Lower lobe of right lung (tissue), 2 donors: Measurements from ENCODE around the gene TMPRSS11F. TPM values are rescaled to one million over a fixed set of nuclear protein-coding genes. Genes with fewer than 3 reads are reported as not detected.

Source experiments
- ATAC-seq, 2 donors: fragments of 200-7000 bp; cut with Tn5 transposase; one replicate each; pipeline ENCODE4 v1.9.1; 2020 to 2022; ENCODE audit warnings: mild to moderate bottlenecking in 2 of 2, moderate library complexity in 2 of 2
- DNase-seq: peaks from one replicate; pipeline ENCODE4 v3.0.0-alpha.2; 2020
- H3K27ac ChIP-seq: fragments of 200-600 bp; one replicate; pipeline ENCODE4 v1.8.0; 2022
- H3K27me3 ChIP-seq: fragments of 200-600 bp; one replicate; pipeline ENCODE4 v1.8.0; 2022; ENCODE audit warnings: low read depth
- H3K36me3 ChIP-seq: fragments of 200-600 bp; one replicate; pipeline ENCODE4 v1.8.0; 2022; ENCODE audit warnings: mild to moderate bottlenecking
- H3K4me1 ChIP-seq: fragments of 200-600 bp; one replicate; pipeline ENCODE4 v1.8.0; 2022
- H3K4me3 ChIP-seq: fragments of 200-600 bp; one replicate; pipeline ENCODE4 v1.8.0; 2022; ENCODE audit warnings: mild to moderate bottlenecking
- H3K9me3 ChIP-seq: fragments of 200-600 bp; one replicate; pipeline ENCODE4 v1.8.0; 2022
- intact Hi-C: fragments of 100-400 bp; cut with DNase I; formaldehyde crosslinking; loops from one replicate; pipeline ENCODE4 v1.11.0; 2022
- total RNA-seq: library from RNA; stranded (reverse); fragmentation: NEBNext Ultra II Directional; extraction: Animal tissue kit (Norgen Biotek cat#: 25700); gene quantifications from one replicate; pipeline ENCODE4 v1.2.1, GENCODE V29; 2021
- TF ChIP-seq, protein P1 (sequence below): fragments of 200-600 bp; IDR thresholded peaks from one replicate; pipeline ENCODE4 v1.8.0; 2022; ENCODE audit warnings: antibody characterized with exemption, mild to moderate bottlenecking
- donor health status: DM: no; HTN: yes; CAD: no; lungs with severe emphysema.

TMPRSS11F gene
- total RNA-seq, 1 donor from 2014 or later = not detected

GRCh38 chr4:68167706-68168105, 38.0 kb upstream of the TMPRSS11F start:
- DNase-seq = no peak
- Histone ChIP-seq H3K4me1 (no peaks in the 10 kb centered on the region), H3K36me3 (no peaks in the 10 kb centered on the region), H3K9me3 (no peaks in the 10 kb centered on the region), H3K4me3 (no peak overlapping the region), H3K27me3 (no peaks in the 10 kb centered on the region), H3K27ac (no peak overlapping the region)
- TF ChIP-seq, protein P1, sequence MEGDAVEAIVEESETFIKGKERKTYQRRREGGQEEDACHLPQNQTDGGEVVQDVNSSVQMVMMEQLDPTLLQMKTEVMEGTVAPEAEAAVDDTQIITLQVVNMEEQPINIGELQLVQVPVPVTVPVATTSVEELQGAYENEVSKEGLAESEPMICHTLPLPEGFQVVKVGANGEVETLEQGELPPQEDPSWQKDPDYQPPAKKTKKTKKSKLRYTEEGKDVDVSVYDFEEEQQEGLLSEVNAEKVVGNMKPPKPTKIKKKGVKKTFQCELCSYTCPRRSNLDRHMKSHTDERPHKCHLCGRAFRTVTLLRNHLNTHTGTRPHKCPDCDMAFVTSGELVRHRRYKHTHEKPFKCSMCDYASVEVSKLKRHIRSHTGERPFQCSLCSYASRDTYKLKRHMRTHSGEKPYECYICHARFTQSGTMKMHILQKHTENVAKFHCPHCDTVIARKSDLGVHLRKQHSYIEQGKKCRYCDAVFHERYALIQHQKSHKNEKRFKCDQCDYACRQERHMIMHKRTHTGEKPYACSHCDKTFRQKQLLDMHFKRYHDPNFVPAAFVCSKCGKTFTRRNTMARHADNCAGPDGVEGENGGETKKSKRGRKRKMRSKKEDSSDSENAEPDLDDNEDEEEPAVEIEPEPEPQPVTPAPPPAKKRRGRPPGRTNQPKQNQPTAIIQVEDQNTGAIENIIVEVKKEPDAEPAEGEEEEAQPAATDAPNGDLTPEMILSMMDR = no peak
- intact Hi-C loops = no loop called here
- ATAC-seq = no peak

- H3K36me3 ChIP-seq = no peaks in the 10 kb centered on the region
- TF ChIP-seq, protein P1 = no peak
- no peaks in the 10 kb centered on the region for H3K9me3 ChIP-seq
- DNase-seq = no peak
- ATAC-seq = no peak
- no peaks in the 10 kb centered on the region for H3K27me3 ChIP-seq
- no peaks in the 10 kb centered on the region for H3K4me1 ChIP-seq
- intact Hi-C loops = no loop called here
- no peak overlapping the region for H3K4me3 ChIP-seq
- no peak overlapping the region for H3K27ac ChIP-seq
Measured at GRCh38 chr4:68167166-68167565, 37.5 kb upstream of the TMPRSS11F start.

- ATAC-seq = no peak
- Histone ChIP-seq H3K9me3 (no peaks in the 10 kb centered on the region), H3K27ac (no peak overlapping the region), H3K4me1 (no peaks in the 10 kb centered on the region), H3K27me3 (no peaks in the 10 kb centered on the region), H3K4me3 (no peak overlapping the region), H3K36me3 (no peaks in the 10 kb centered on the region)
- intact Hi-C loops = no loop called here
- TF ChIP-seq, protein P1 = no peak
- DNase-seq = no peak
Measured at GRCh38 chr4:68163754-68164153, 34.1 kb upstream of the TMPRSS11F start.

DNA sequence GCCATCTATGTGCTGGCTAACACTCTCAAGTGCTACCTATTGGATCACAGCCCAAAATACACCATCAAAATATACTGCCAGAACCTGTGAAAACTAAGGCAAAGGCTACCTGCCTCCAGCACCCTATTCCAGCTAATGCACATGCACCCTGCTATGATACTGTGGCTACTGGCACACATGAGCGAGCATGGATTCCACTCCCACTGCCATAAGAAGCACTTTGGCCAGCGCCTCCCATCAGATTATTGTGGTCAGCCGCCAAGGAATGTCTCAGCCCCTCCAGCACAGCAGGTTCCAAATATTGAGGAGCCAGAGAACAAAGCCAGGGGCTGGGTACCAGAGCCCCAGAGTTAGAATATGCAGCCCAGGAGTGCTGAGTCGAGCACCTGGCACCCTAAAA, 32.5 kb upstream of the TMPRSS11F start:
- TF ChIP-seq, protein P1 = no peak
- Histone ChIP-seq H3K27ac (no peak overlapping the region), H3K36me3 (no peaks in the 10 kb centered on the region), H3K9me3 (no peaks in the 10 kb centered on the region), H3K27me3 (no peaks in the 10 kb centered on the region), H3K4me3 (no peak overlapping the region), H3K4me1 (no peaks in the 10 kb centered on the region)
- DNase-seq (no peak), ATAC-seq (no peak)
- intact Hi-C loops = no loop called here

DNA sequence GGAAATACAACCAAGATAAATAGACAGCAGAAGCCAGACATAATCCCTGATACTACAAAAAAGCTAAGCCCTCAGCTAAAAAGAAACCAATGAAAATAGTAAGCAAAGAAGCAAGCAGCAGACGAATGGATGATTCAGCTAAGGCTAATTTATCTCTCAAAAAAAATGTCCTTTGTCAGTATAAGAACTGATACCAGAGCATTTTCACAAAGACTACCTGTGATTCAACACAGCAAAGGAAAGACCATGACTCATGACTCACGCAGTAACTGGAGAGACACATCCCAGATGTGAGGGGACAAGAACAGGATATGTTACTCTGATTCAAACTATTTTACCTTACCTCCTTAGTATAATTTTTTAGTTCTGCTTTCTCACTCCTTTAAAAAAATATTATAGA, 22.7 kb upstream of the TMPRSS11F start:
- intact Hi-C loops = no loop called here
- Histone ChIP-seq H3K36me3 (no peaks in the 10 kb centered on the region), H3K27ac (no peak overlapping the region), H3K9me3 (no peaks in the 10 kb centered on the region), H3K27me3 (no peaks in the 10 kb centered on the region), H3K4me3 (no peak overlapping the region), H3K4me1 (no peaks in the 10 kb centered on the region)
- DNase-seq (no peak), ATAC-seq (no peak)
- TF ChIP-seq, protein P1 = no peak
